Mucosa of descending colon (tissue), 3 donors: ENCODE data around the gene POTEE. TPM values are rescaled to one million over a fixed set of nuclear protein-coding genes. Genes with fewer than 3 reads are reported as not detected.
"Not testable (repeated sequence)": the region's sequence is repeated elsewhere in the genome, so short reads cannot be mapped to it uniquely, and the experiment has no call there.

ENCODE experiments used
- ATAC-seq: fragments of 200-7000 bp; cut with Tn5 transposase; one replicate; pipeline ENCODE4 v1.9.1; 2020; ENCODE audit warnings: mild to moderate bottlenecking, moderate library complexity
- DNase-seq, 3 donors: peaks; one replicate each; pipeline ENCODE4 v3.0.0-alpha.2; 2020
- H3K36me3 ChIP-seq: fragments of 200-600 bp; one replicate; pipeline ENCODE4 v1.8.0; 2021; ENCODE audit warnings: low read depth, mild to moderate bottlenecking
- H3K4me1 ChIP-seq: fragments of 200-600 bp; one replicate; pipeline ENCODE4 v1.8.0; 2021; ENCODE audit warnings: low read depth, mild to moderate bottlenecking
- H3K4me3 ChIP-seq: fragments of 200-600 bp; one replicate; pipeline ENCODE4 v1.8.0; 2021; ENCODE audit warnings: mild to moderate bottlenecking
- H3K9me3 ChIP-seq: fragments of 200-600 bp; one replicate; pipeline ENCODE4 v1.8.0; 2021; ENCODE audit warnings: mild to moderate bottlenecking
- intact Hi-C, 2 donors: fragments of 100-400 bp; cut with DNase I in 1 of 2; cut with micrococcal nuclease in 1 of 2; formaldehyde crosslinking; loops; one replicate each; pipeline versions ENCODE4 v1.11.0 to v1.11.1; 2022; cut with DNase I, micrococcal nuclease
- total RNA-seq, 3 donors: library from RNA; stranded (reverse); fragmentation: NEBNext Ultra II Directional in 2 of 3; extraction: Animal tissue kit (Norgen Biotek cat#: 25700) in 2 of 3; gene quantifications; one replicate each; pipeline versions ENCODE4 v1.2.1 to v1.2.4, GENCODE V29; 2021 to 2023
- donor health status: DM: no; HTN: no; CAD: no; lungs with moderate emphysema.
- donor health status: DM: no; HTN: no; CAD: no.
- donor health status: DM: no; HTN: yes; CAD: no.

POTEE gene
- total RNA-seq, 3 donors from 2014 or later, result 0.12 to 0.27 (median 0.13) TPM

DNA sequence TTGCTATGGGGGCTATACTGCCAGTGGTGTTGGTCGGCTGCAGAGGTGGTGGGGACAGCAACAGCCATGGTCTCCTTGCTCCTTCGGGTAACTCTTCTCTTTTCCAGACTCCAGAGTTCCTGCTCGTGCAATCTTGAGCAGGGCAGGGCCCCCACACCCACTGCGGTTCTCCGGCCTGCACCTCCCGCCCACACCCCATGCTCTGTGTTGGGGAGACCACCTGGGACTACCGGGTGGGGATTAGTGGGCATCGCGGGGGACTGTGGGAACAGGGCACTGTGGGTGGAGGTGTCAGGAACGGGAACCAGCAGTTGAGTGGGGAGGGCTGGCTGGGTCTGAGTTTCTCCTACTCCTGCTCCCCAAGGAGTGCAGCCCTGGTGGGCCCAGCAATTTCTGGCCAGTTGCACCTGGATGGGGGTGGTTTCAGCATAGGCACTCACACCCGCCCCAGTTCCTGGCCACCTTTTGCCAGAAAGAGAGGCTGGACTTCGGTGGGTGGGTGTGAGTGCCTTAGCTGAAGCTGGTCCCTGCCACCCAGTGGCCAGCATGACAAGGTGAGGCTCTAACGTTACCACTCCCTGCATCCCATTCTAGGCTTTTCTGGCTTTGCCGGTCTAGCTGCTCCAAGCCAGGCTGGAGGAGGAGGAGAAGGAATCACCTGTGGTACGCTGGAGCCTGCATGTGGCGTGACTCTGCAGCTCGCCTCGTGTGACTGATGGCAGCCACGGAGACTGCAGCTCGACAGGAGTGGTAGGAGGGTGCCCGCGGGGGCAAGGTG lies 1.3 kb downstream of the POTEE start:
- H3K4me3 ChIP-seq, result not testable (repeated sequence)

DNA sequence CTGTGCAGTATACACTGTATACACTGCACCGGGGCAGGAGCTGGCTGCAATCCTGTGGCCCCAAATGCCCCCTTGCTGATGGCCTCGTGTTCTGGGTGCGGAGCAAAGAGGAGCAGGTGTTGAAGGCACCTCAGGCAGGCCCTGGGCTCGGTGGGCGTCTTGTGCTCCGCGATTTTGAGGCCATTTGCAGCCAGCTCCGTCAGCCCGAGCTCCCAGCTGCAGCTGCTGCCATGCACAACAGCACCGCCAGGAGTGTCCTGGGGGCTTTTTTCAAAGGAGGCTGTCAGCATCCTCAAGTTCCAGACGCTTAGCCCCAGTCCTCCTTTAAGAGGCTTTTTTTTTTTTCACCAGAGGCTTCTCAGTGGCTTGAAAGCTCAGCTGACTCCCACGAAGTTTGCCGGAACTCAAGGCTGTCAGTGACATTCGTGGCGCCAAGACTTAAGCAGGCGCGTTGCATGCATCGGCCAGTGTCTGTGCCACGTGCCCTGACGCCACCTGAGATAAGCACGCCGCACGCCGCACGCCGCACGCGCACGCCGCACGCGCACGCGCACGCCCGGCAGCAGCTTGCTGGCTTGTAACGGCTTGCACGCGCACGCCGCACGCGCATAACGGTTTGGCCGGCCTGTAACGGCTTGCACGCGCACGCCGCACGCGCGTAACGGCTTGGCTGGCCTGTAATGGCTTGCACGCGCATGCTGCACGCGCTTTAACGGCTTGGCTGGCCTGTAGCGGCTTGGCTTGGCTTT lies 8.1 kb downstream of the POTEE start:
- H3K9me3 ChIP-seq, H3K4me1 ChIP-seq, DNase-seq, intact Hi-C loops, H3K4me3 ChIP-seq, ATAC-seq, H3K36me3 ChIP-seq: not testable (repeated sequence)

More for the DNA sequence above, 1.3 kb downstream of the POTEE start:
- H3K4me1 ChIP-seq, ATAC-seq, DNase-seq, intact Hi-C loops, H3K9me3 ChIP-seq, H3K36me3 ChIP-seq: not testable (repeated sequence)

DNA sequence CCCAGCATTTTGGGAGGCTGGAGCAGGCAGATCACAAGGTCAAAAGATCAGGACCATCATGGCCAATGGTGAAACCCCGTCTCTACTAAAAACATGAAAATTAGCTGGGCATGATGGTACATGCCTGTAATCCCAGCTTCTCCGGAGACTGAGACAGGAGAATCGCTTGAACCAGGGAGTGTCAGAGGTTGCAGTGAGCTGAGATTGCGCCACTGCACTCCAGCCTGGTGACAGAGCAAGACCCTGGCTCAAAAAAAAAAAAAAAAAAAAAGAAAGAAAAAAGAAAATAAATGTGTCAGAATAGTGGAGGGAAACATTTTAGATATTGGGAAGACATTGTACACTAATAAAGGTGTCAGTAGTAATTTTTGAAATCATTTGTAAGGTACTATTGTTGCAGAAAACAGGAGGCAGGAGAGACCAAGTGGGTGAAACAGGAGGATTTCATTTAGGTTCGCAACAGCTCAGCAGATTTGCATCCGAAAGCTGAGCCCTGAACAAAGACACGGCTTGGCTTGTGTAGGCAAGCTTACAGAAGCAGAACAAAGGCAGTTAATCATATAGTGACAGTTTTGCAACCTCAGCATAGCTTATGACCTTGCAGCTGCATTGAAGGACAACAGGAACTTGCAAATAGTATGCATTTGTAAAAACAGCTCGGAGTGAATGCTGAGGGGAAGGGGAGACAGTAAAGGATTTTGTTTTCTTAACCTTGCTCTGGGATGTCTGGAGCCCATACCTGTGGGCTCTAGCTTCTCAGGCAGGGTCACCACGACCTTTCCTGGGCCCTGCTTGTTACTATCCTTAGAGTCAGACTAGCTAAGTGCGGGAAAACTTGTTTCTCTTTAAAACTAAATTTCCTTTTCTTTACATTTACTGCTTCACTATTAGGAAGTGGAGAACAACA lies 26.5 kb downstream of the POTEE start:
- H3K9me3 ChIP-seq, intact Hi-C loops, ATAC-seq, H3K4me3 ChIP-seq, H3K36me3 ChIP-seq, H3K4me1 ChIP-seq, DNase-seq: not testable (repeated sequence)

Other genes with a start within 250 kb of the POTEE start
- gene FAM168B, start 116.1 kb upstream of the POTEE start, total RNA-seq, result 100 to 1,000 TPM in 1 of 3 donors, 10 to 100 TPM in 2; 79.1 to 131 (median 86.1) TPM
- gene PLEKHB2, start 104.2 kb upstream of the POTEE start, total RNA-seq, result 100 to 1,000 TPM in 2 of 3 donors, 10 to 100 TPM in 1; 73.8 to 129 (median 124) TPM
- 1 to 10 TPM; 1.0 to 4.3 (median 1.8) TPM for gene RAB6D, start 154.6 kb downstream of the POTEE start, total RNA-seq